IMR-90 (cell line): ENCODE results near the gene NR1I2. TPM values are rescaled to one million over a fixed set of nuclear protein-coding genes. Genes with fewer than 3 reads are reported as not detected.

Experiments used
- ATAC-seq: fragments of 200-7000 bp; cut with Tn5 transposase; 2 replicates; pipeline ENCODE4 v1.9.1; 2020; ENCODE audit warnings: low read depth, mild to moderate bottlenecking, moderate library complexity
- BruUV-seq: library from RNA; stranded (reverse); fragments of 400-500 nt; replicated peaks from 2 replicates; lab custom pipeline; 2021; lab: Mats Ljungman, UMichigan
- CTCF ChIA-PET: fragments of 300-600 bp; formaldehyde crosslinking; extraction: SDS; loops from one replicate; lab custom pipeline; 2021; ENCODE audit warnings: antibody characterized with exemption; lab: Yijun Ruan, JAX
- POLR2A ChIA-PET: fragments of 300-600 bp; sonication (Branson Sonifier 250); formaldehyde crosslinking; loops from one replicate; lab custom pipeline; 2022; ENCODE audit warnings: antibody characterized with exemption; ENCODE audit not compliant: unreplicated experiment; lab: Charles Lee
- DNase-seq: peaks from one replicate; pipeline ENCODE4 v3.0.0; 2013
- H2AFZ ChIP-seq: replicated peaks from 2 replicates; pipeline ENCODE3; 2013; ENCODE audit warnings: low read length, mild to moderate bottlenecking; ENCODE audit not compliant: poor library complexity
- H2AK5ac ChIP-seq: 2 replicates; pipeline ENCODE4 v1.6.1; 2013; ENCODE audit warnings: low read depth, low read length, inconsistent platforms
- H2AK9ac ChIP-seq: replicated peaks from 2 replicates; pipeline ENCODE3; 2013; ENCODE audit warnings: mild to moderate bottlenecking, low read depth, low read length, moderate library complexity; ENCODE audit not compliant: poor library complexity
- H2BK120ac ChIP-seq: 2 replicates; pipeline ENCODE4 v1.6.1; 2013; ENCODE audit warnings: low read depth, low read length, inconsistent platforms
- H2BK15ac ChIP-seq: 3 replicates; pipeline ENCODE4 v1.6.1; 2013; ENCODE audit warnings: low read depth, low read length, inconsistent platforms
- H2BK20ac ChIP-seq: 2 replicates; pipeline ENCODE4 v1.6.1; 2013; ENCODE audit warnings: low read depth, mild to moderate bottlenecking, inconsistent platforms, low read length, moderate library complexity
- H2BK5ac ChIP-seq: 2 replicates; pipeline ENCODE4 v1.6.1; 2013; ENCODE audit warnings: mild to moderate bottlenecking, low read depth, low read length, inconsistent platforms; ENCODE audit not compliant: poor library complexity, severe bottlenecking
- H3K14ac ChIP-seq: replicated peaks from 2 replicates; pipeline ENCODE4 v1.6.1; 2013; ENCODE audit warnings: low read depth, low read length, inconsistent platforms
- H3K18ac ChIP-seq: 2 replicates; pipeline ENCODE4 v1.6.1; 2013; ENCODE audit warnings: low read depth, low read length, control low read depth
- H3K23ac ChIP-seq: 2 replicates; pipeline ENCODE4 v1.6.1; 2013; ENCODE audit warnings: low read depth, low read length, inconsistent platforms
- H3K27ac ChIP-seq: 2 replicates; pipeline ENCODE4 v1.5.1; 2013; ENCODE audit warnings: mild to moderate bottlenecking, control low read depth, low read length; ENCODE audit not compliant: insufficient read depth
- H3K27me3 ChIP-seq: 2 replicates; pipeline ENCODE4 v1.6.1; 2013; ENCODE audit warnings: low read length; ENCODE audit not compliant: control insufficient read depth, insufficient read depth
- H3K36me3 ChIP-seq: 2 replicates; pipeline ENCODE4 v1.6.1; 2013; ENCODE audit warnings: low read length, mixed read lengths; ENCODE audit not compliant: control insufficient read depth, insufficient read depth
- H3K4ac ChIP-seq: 2 replicates; pipeline ENCODE4 v1.6.1; 2013; ENCODE audit warnings: low read depth, low read length, inconsistent platforms
- H3K4me1 ChIP-seq: 2 replicates; pipeline ENCODE4 v1.6.1; 2013; ENCODE audit warnings: low read length, mixed read lengths; ENCODE audit not compliant: control insufficient read depth, insufficient read depth
- H3K4me2 ChIP-seq: 2 replicates; pipeline ENCODE4 v1.6.1; 2013; ENCODE audit warnings: low read depth, mild to moderate bottlenecking, control low read depth, low read length, moderate library complexity
- H3K4me3 ChIP-seq: 2 replicates; pipeline ENCODE4 v1.5.1; 2013; ENCODE audit warnings: low read depth, mild to moderate bottlenecking, control low read depth, low read length, moderate library complexity; ENCODE audit not compliant: insufficient read depth
- H3K56ac ChIP-seq: 2 replicates; pipeline ENCODE4 v1.6.1; 2013; ENCODE audit warnings: low read length, inconsistent platforms; ENCODE audit not compliant: insufficient read depth; ENCODE audit errors: extremely low read depth
- H3K79me1 ChIP-seq, 2 experiments: 2 replicates each; pipeline ENCODE4 v1.6.1; 2013; ENCODE audit warnings: low read length in 2 of 2, inconsistent platforms in 1 of 2, low read depth in 1 of 2
- H3K9ac ChIP-seq: 2 replicates; pipeline ENCODE4 v1.6.1; 2013; ENCODE audit warnings: low read depth, low read length, control low read depth
- H3K9me1 ChIP-seq: 2 replicates; pipeline ENCODE4 v1.6.1; 2013; ENCODE audit warnings: low read length, inconsistent platforms; ENCODE audit not compliant: insufficient read depth
- H3K9me3 ChIP-seq: 2 replicates; pipeline ENCODE4 v1.6.1; 2013; ENCODE audit warnings: low read length; ENCODE audit not compliant: control insufficient read depth, insufficient read depth
- H4K20me1 ChIP-seq: 2 replicates; pipeline ENCODE4 v1.6.1; 2013; ENCODE audit warnings: low read length, inconsistent platforms; ENCODE audit not compliant: insufficient read depth
- H4K5ac ChIP-seq: 2 replicates; pipeline ENCODE4 v1.6.1; 2013; ENCODE audit warnings: mild to moderate bottlenecking, low read depth, low read length, control low read depth
- H4K8ac ChIP-seq, 2 experiments: 2 replicates each; pipeline ENCODE4 v1.6.1; 2013; ENCODE audit warnings: low read depth in 2 of 2, low read length in 2 of 2, control low read depth in 1 of 2, inconsistent platforms in 1 of 2
- H4K91ac ChIP-seq: 2 replicates; pipeline ENCODE4 v1.6.1; 2013; ENCODE audit warnings: low read depth, low read length, inconsistent platforms; ENCODE audit not compliant: insufficient read depth
- CEBPB ChIP-seq: IDR thresholded peaks from 2 replicates; pipeline ENCODE4 v1.6.1; 2012; ENCODE audit warnings: low read depth, low read length, improper control_type of control experiment
- CHD1 ChIP-seq: IDR thresholded peaks from 2 replicates; pipeline ENCODE4 v1.6.1; 2012; ENCODE audit warnings: low read depth, low read length, improper control_type of control experiment
- CTCF ChIP-seq: conservative IDR thresholded peaks from 2 replicates; pipeline ENCODE4 v1.5.1; 2012; ENCODE audit warnings: mild to moderate bottlenecking, low read depth, low read length, improper control_type of control experiment
- ELK1 ChIP-seq: fragments of 150-350 bp; IDR thresholded peaks from 2 replicates; pipeline ENCODE4 v1.6.1; 2016; ENCODE audit warnings: low read depth, mild to moderate bottlenecking, low read length, moderate library complexity, borderline replicate concordance
- MAFK ChIP-seq: IDR thresholded peaks from 2 replicates; pipeline ENCODE4 v1.6.1; 2012; ENCODE audit warnings: low read depth, low read length, improper control_type of control experiment
- MAZ ChIP-seq: IDR thresholded peaks from 2 replicates; pipeline ENCODE4 v1.6.1; 2012; ENCODE audit warnings: low read depth, mild to moderate bottlenecking, low read length, improper control_type of control experiment, moderate library complexity, borderline replicate concordance
- POLR2A ChIP-seq: IDR thresholded peaks from 2 replicates; pipeline ENCODE4 v1.6.1; 2012; ENCODE audit warnings: mild to moderate bottlenecking, low read depth, low read length
- RAD21 ChIP-seq: IDR thresholded peaks from 2 replicates; pipeline ENCODE4 v1.6.1; 2012; ENCODE audit warnings: low read length, improper control_type of control experiment
- RCOR1 ChIP-seq: IDR thresholded peaks from 2 replicates; pipeline ENCODE4 v1.6.1; 2012; ENCODE audit warnings: mild to moderate bottlenecking, low read length, improper control_type of control experiment; ENCODE audit not compliant: insufficient replicate concordance
- SMC3 ChIP-seq: fragments of 150-350 bp; IDR thresholded peaks from 2 replicates; pipeline ENCODE4 v1.6.1; 2016; ENCODE audit warnings: low read depth, mild to moderate bottlenecking, antibody characterized with exemption, low read length, moderate library complexity
- USF2 ChIP-seq: fragments of 150-350 bp; IDR thresholded peaks from 2 replicates; pipeline ENCODE4 v1.6.1; 2017; ENCODE audit warnings: mild to moderate bottlenecking, antibody characterized with exemption, low read length, low read depth
- WGBS, 2 experiments: methylation state at CpG; one replicate each; pipeline versions ENCODE4 v1.1.5 to v1.1.7; 2013; ENCODE audit warnings: missing lambda C conversion rate in 2 of 2; ENCODE audit not compliant: insufficient read length in 1 of 2; ENCODE audit errors: extremely low coverage in 2 of 2; 5-methylcytosine and 5-hydroxymethylcytosine counted together
- dilution Hi-C: fragments of 300-500 bp; cut with HindIII; formaldehyde crosslinking; loops from one replicate; pipeline ENCODE4 v1.14.3; 2018; ENCODE audit warnings: low sequenced_read_pairs; ENCODE audit not compliant: unreplicated experiment
- in situ Hi-C: fragments of 300-500 bp; cut with MboI; formaldehyde crosslinking; loops from 3 replicates; pipeline ENCODE4 v1.14.3; 2019; ENCODE audit warnings: low sequenced_read_pairs, inconsistent platforms, mixed read lengths
- intact Hi-C: fragments of 100-400 bp; cut with micrococcal nuclease; formaldehyde crosslinking; loops from 2 replicates; pipeline ENCODE4 v1.10.0; 2022
- polyA plus RNA-seq, 3 experiments: library from polyadenylated mRNA; depleted of rRNA; stranded (reverse); fragments of >200 nt; gene quantifications; 2 replicates each; pipeline ENCODE4 v1.2.3, GENCODE V29; 2012; ENCODE audit warnings: low replicate concordance in 1 of 3
- total RNA-seq: library from RNA; depleted of rRNA; stranded (reverse); fragments of >200 nt; gene quantifications from 2 replicates; pipeline ENCODE4 v1.2.3, GENCODE V29; 2012

Gene NR1I2
- total and polyA plus RNA-seq, 2 of the 4 experiments (the other 2 are of a cell fraction), result not detected

- H4K5ac ChIP-seq, result no peak overlapping the region
- no peak overlapping the region for H3K56ac ChIP-seq
- H3K36me3 ChIP-seq, result peaks cover 2% of the 10 kb centered on the region; the same call in 1 of the 2 replicates
- intact Hi-C loops, result loop anchor here (5.0 kb wide), 2 partner anchors 272 to 362 kb away; partner anchors contain the start of gene GSK3B
- DNase-seq, result peak; percentile 6
- no peak overlapping the region for H3K9ac ChIP-seq
- H3K4me1 ChIP-seq, result no peaks in the 10 kb centered on the region
- no peak for ATAC-seq
- no peak overlapping the region for H3K27ac ChIP-seq
- H4K91ac ChIP-seq, result no peak overlapping the region
- H3K4me2 ChIP-seq, result no peak overlapping the region
- H3K18ac ChIP-seq, result no peak overlapping the region
- no peak overlapping the region for H3K4ac ChIP-seq
- TF ChIP-seq ELK1 (no peak), RAD21 (no peak), SMC3 (no peak), RCOR1 (no peak), MAFK (no peak), CEBPB (no peak), USF2 (no peak), CHD1 (no peak), POLR2A (no peak), CTCF (no peak), MAZ (no peak)
- no peak overlapping the region for H3K4me3 ChIP-seq
- H3K79me1 ChIP-seq, result no peaks in the 10 kb centered on the region
- no peaks in the 10 kb centered on the region for H4K20me1 ChIP-seq
- H2BK120ac ChIP-seq, result no peak overlapping the region
- WGBS, 2 experiments, result no CpG with 5 or more reads among the region's 2 CpGs
- no peak overlapping the region for H4K8ac ChIP-seq
- H3K23ac ChIP-seq, result no peak overlapping the region
- no peak overlapping the region for H2BK20ac ChIP-seq
- no peak overlapping the region for H2AK5ac ChIP-seq
- CTCF ChIA-PET, result interaction anchor here (0.6 kb wide), 1 partner anchor 550 kb away, joined by 4 read pairs; no protein-coding TSS in a partner anchor
- H2AFZ ChIP-seq, result no peak overlapping the region
- H2BK15ac ChIP-seq, result no peak overlapping the region
- in situ Hi-C loops, result loop anchor here (10.0 kb wide), 1 partner anchor 365 kb away; no protein-coding TSS in a partner anchor
- POLR2A ChIA-PET, result no interaction called here
- dilution Hi-C loops, result no loop called here
- H3K14ac ChIP-seq, result no peak overlapping the region
- peaks cover 3% of the 10 kb centered on the region; the same call in 1 of the 2 replicates for H3K9me1 ChIP-seq
- no peaks in the 10 kb centered on the region for H3K9me3 ChIP-seq
- no TSS peak for BruUV-seq
- no peak overlapping the region for H2AK9ac ChIP-seq
- H2BK5ac ChIP-seq, result no peak overlapping the region
- H3K27me3 ChIP-seq, result peaks cover 18% of the 10 kb centered on the region; the same call in 1 of the 2 replicates
Measured at GRCh38 chr3:119819806-119820205, 37.9 kb downstream of the NR1I2 start.
